Breast epithelium (tissue), 4 donors: ENCODE measurements around the gene FAM136A. TPM values are rescaled to one million over a fixed set of nuclear protein-coding genes. Genes with fewer than 3 reads are reported as not detected.
"Not testable (repeated sequence)": the region's sequence is repeated elsewhere in the genome, so short reads cannot be mapped to it uniquely, and the experiment has no call there.

ENCODE experiments used
- DNase-seq, 2 donors: peaks; one replicate each; pipeline ENCODE4 v3.0.0-alpha.2; 2019; ENCODE audit warnings: low spot score in 2 of 2
- H3K27ac ChIP-seq, 2 donors: fragments of 200-600 bp; sonication (generic) in 1 of 2; one replicate each; pipeline ENCODE4 v1.5.1; 2016 to 2019; ENCODE audit warnings: mild to moderate bottlenecking in 1 of 2
- H3K27me3 ChIP-seq, 2 donors: fragments of 200-600 bp; sonication (generic) in 1 of 2; one replicate each; pipeline versions ENCODE4 v1.5.1 to v1.6.0; 2017 to 2019; ENCODE audit warnings: control low read depth in 1 of 2, mild to moderate bottlenecking in 1 of 2
- H3K36me3 ChIP-seq: fragments of 200-600 bp; one replicate; pipeline ENCODE4 v1.5.1; 2019
- H3K4me1 ChIP-seq, 2 donors: fragments of 200-600 bp; sonication (generic); one replicate each; pipeline ENCODE4 v1.5.1; 2016 to 2019; ENCODE audit warnings: control low read depth in 1 of 2
- H3K4me3 ChIP-seq, 3 donors: fragments of 200-600 bp; sonication (generic); 1 replicate in 2 of 3; 2 replicates in 1 of 3; pipeline ENCODE4 v1.5.1; 2016 to 2019; ENCODE audit warnings: mild to moderate bottlenecking in 3 of 3, moderate library complexity in 2 of 3
- H3K9me3 ChIP-seq, 2 donors: fragments of 200-600 bp; sonication (generic) in 1 of 2; one replicate each; pipeline ENCODE4 v1.5.1; 2016 to 2019; ENCODE audit warnings: control low read depth in 1 of 2
- CTCF ChIP-seq, 3 donors: fragments of 450-650 bp; IDR thresholded peaks; one replicate each; pipeline ENCODE4 v1.5.1; 2016 to 2017; ENCODE audit warnings: antibody characterized with exemption in 3 of 3, mild to moderate bottlenecking in 3 of 3, moderate library complexity in 3 of 3
- POLR2A ChIP-seq: fragments of 450-650 bp; IDR thresholded peaks from one replicate; pipeline ENCODE4 v1.6.1; 2016; ENCODE audit warnings: antibody characterized with exemption, mild to moderate bottlenecking, moderate library complexity
- POLR2AphosphoS5 ChIP-seq, 3 donors: sonication (generic); formaldehyde crosslinking; IDR thresholded peaks; one replicate each; pipeline ENCODE4 v1.6.1; 2017; ENCODE audit warnings: antibody characterized with exemption in 3 of 3
- intact Hi-C: fragments of 100-400 bp; cut with DNase I; formaldehyde crosslinking; loops from one replicate; pipeline ENCODE4 v1.15.1; 2023; ENCODE audit warnings: low total_unique reads
- total RNA-seq, 3 donors: library from RNA; depleted of rRNA; stranded (reverse); fragments of >200 nt; gene quantifications; one replicate each; pipeline ENCODE4 v1.1.0, GENCODE V29; 2016

The FAM136A gene
- total RNA-seq, 3 donors from 2014 or later: 24.2 to 28.2 (median 26.9) TPM

- no peaks in the 10 kb centered on the region for H3K36me3 ChIP-seq
- no peaks in the 10 kb centered on the region for H3K9me3 ChIP-seq
- TF ChIP-seq POLR2A: no peak
- no peak for TF ChIP-seq CTCF (IDR thresholded peaks at IDR 0.05)
- no peak for TF ChIP-seq POLR2AphosphoS5 (IDR thresholded peaks at IDR 0.05)
- no peaks in the 10 kb centered on the region for H3K4me1 ChIP-seq
- H3K4me3 ChIP-seq: no peak overlapping the region
- intact Hi-C loops: no loop called here
- H3K27me3 ChIP-seq: no peaks in the 10 kb centered on the region
- DNase-seq: no peak
- no peak overlapping the region for H3K27ac ChIP-seq
These were observed 10.7 kb upstream of the FAM136A start for GRCh38 chr2:70312560-70312959.

- Histone ChIP-seq H3K4me1 (no peaks in the 10 kb centered on the region), H3K27ac (no peak overlapping the region), H3K4me3 (no peak overlapping the region), H3K36me3 (no peaks in the 10 kb centered on the region), H3K9me3 (no peaks in the 10 kb centered on the region), H3K27me3 (no peaks in the 10 kb centered on the region)
- DNase-seq: no peak
- no peak for TF ChIP-seq POLR2AphosphoS5 (IDR thresholded peaks at IDR 0.05)
- intact Hi-C loops: no loop called here
These were observed 9.0 kb upstream of the FAM136A start for GRCh38 chr2:70310899-70311298.

- no peak overlapping the region for H3K4me3 ChIP-seq
- no peak for DNase-seq
- peaks cover 0 to 6% of the 10 kb centered on the region in 2 donors for H3K4me1 ChIP-seq
- H3K36me3 ChIP-seq: no peaks in the 10 kb centered on the region
- H3K27ac ChIP-seq: no peak overlapping the region
- intact Hi-C loops: no loop called here
- no peaks in the 10 kb centered on the region for H3K27me3 ChIP-seq
- TF ChIP-seq POLR2A (no peak), POLR2AphosphoS5 (IDR thresholded peaks at IDR 0.05) (no peak), CTCF (IDR thresholded peaks at IDR 0.05) (no peak)
- no peaks in the 10 kb centered on the region for H3K9me3 ChIP-seq
These were observed 3.7 kb upstream of the FAM136A start for GRCh38 chr2:70305531-70305930.

- Histone ChIP-seq H3K4me3 (no peak overlapping the region), H3K9me3 (no peaks in the 10 kb centered on the region), H3K27ac (no peak overlapping the region), H3K36me3 (no peaks in the 10 kb centered on the region), H3K27me3 (no peaks in the 10 kb centered on the region), H3K4me1 (peaks cover 0 to 7% of the 10 kb centered on the region in 2 donors)
- intact Hi-C loops: no loop called here
- TF ChIP-seq POLR2A (no peak), CTCF (IDR thresholded peaks at IDR 0.05) (no peak), POLR2AphosphoS5 (IDR thresholded peaks at IDR 0.05) (no peak)
- no peak for DNase-seq
These were observed 2.6 kb upstream of the FAM136A start for GRCh38 chr2:70304498-70304897.

GRCh38 chr2:70303186-70303585, 1.3 kb upstream of the FAM136A start:
- intact Hi-C loops: no loop called here
- H3K4me3 ChIP-seq: no peak overlapping the region
- H3K36me3 ChIP-seq: no peaks in the 10 kb centered on the region
- H3K9me3 ChIP-seq: no peaks in the 10 kb centered on the region
- TF ChIP-seq POLR2AphosphoS5 (IDR thresholded peaks at IDR 0.05) (no peak), CTCF (IDR thresholded peaks at IDR 0.05) (no peak), POLR2A (no peak)
- H3K4me1 ChIP-seq: peaks cover 0 to 7% of the 10 kb centered on the region in 2 donors
- no peaks in the 10 kb centered on the region for H3K27me3 ChIP-seq
- no peak for DNase-seq
- no peak overlapping the region for H3K27ac ChIP-seq

- DNase-seq: not testable (repeated sequence)
These were observed 304 bp upstream of the FAM136A start for GRCh38 chr2:70302195-70302546.

More at GRCh38 chr2:70302195-70302546, 304 bp upstream of the FAM136A start:
- intact Hi-C loops, H3K27me3 ChIP-seq, H3K36me3 ChIP-seq, H3K9me3 ChIP-seq, H3K4me1 ChIP-seq: not testable (repeated sequence)
- H3K4me3 ChIP-seq: peak overlapping the region; percentile 94 to 99 (median 95)
- peak overlapping the region; percentile 85 to 96 for H3K27ac ChIP-seq
